HG02759 (cell line): Measurements from ENCODE around the gene PSMG4.

Source experiments
- ATAC-seq: cut with Tn5 transposase; IDR thresholded peaks from one replicate; pipeline ENCODE4 v1.9.1; 2021; ENCODE audit warnings: mild to moderate bottlenecking, moderate library complexity; ENCODE audit not compliant: unreplicated experiment

Gene PSMG4

DNA sequence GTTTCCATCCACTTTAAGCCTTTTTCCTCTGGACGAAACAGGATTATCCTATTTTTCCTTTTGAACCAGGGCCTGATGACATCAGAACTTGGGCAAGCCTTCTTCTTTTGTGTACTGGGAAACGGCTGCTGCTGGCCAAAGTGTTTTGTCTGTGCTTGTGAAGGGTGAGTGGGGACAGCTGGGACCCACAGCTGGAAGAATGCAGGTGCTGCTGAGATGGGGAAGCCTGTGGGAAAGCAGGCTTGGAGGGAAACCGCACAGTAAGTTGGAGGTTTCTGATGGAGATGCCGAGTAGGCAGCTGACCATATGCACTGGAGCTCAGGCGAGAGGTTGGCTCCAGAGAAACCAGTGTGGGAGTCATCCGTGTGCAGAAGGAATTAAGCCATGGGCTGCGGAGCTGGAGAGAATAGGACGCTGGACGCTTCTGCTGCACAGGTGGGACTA is 8.5 kb upstream of the PSMG4 start:
- no peak for ATAC-seq

DNA sequence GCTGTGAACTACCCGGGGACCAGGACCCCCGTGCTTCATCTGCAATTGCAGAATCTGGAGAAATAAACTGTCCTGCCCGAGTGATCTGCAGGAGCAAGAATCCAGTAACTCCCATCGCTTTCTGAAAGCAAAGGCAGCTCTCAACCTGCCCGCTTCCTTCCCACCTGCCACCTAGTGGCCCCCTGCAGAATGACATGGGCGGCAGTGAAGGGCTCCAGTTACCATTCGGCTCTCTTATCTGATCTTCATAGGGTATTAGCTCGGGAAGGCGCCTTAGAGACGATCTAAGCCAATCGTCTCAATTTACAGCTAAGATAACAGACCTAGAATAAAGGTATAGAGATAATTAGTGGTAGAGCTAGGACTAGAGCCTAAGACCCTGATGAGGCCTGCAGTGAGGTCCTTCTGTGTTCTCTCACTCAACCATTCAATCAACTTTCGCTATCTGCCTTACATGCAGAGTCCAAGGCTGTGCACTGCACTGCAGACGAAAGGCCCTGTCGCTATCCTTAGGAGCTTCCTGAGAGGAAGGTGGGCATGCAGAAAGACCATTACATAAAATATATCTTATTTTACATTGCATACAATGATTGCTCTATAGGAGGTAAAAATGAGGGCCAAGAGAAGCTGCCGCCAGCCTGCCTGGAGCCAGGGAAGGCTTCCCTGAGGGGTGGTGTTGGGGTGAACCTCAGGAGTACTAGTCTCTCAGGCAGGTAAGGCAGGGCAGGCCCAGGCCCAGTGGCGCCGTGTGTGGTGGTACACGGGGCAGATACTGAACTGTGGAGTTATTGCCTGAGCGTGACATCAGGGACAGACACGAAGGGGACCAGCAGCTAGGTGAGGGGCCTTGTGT is 7.1 kb upstream of the PSMG4 start:
- peak; percentile 73 for ATAC-seq

DNA sequence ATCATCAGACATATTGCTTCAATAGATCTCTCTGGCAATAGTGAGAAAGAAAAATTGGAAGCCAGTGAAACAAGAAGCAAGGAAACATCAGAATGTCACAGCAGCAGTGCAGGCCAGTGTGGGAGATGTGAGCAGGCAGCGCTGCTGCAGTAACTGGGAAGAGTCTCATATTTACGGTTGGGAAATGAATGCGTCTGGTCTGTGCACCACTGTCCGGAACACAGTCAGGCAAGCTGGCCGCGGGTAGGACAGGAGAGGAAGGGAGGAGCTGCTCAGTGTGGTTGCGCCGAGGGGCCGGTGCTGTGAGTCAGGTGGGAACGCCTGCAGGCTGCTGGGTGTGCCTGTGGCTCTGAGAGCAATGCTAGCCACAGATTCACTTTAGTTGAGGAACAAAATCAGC is 6.4 kb upstream of the PSMG4 start:
- no peak for ATAC-seq

DNA sequence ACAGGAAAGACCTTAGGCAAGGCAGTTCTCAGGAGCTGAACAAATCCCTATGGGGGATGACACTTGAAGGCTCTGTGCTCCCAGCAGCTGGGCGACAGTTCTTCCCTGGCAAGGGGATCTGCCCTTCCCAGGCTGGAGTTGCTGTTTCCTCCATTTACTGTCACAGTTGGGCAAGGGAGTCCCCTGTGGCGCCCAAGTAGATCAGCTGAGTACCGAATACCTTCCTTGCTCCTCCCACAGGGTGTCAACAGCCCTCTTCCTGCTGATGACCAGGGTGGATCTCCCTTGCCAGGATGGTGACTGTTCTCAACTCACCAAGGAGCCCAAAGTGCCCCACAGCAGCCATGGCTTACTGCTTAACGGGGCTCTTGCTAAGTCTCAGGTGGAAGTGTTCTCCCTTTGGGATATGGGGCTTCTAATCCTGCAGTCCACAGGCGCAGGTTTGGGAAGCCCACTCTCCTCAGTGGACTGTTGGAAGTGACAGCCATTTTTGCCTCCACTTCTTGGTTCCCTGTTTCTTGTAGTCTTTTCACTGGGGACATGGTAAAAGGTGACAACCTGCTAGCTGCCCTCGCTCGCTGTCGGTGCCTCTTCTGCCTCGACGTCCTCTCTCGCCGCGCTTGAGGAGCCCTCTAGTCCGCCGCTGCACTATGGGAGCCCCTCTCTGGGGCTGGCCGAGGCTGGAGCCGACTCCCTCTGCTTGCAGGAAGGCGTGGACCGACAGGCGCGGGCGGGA is 5.7 kb upstream of the PSMG4 start:
- no peak for ATAC-seq

DNA sequence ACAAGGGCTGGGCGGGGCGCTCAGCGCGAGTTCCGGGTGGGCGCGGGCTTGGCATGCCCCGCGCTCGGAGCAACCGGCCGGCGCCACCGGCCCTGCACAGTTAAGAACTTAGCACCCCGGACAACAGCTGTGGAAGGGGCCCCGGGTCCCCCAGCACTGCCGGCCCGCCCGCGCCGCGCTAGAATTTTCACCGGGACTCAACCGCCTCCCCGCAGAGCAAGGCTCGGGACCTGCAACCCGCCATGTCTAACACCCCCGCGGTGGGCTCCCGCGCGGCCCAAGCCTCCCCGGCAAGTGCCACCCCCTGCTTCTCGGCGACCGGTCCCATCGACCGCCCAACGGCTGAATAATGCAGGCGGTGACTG is 5.2 kb upstream of the PSMG4 start:
- ATAC-seq = no peak

DNA sequence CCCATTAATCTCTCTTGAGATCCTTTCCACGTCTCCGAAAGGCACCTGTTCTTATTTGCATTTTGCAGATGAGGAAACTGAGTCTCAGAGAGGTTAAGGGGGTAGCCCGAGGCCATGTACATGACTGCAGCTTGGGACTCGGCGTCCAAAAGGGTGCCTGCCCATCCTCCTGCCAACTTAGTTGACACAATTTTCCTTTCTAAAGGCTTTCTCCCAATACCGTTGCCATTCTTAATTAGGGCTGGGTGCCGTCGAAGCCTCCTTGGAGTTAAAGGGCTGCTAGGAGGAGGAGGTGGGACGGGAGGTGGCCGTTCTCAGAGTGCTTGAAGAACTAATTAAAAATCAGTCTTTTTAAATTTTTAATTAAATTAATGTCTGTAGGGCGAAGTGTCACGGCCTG is 546 bp upstream of the PSMG4 start:
- no peak for ATAC-seq

DNA sequence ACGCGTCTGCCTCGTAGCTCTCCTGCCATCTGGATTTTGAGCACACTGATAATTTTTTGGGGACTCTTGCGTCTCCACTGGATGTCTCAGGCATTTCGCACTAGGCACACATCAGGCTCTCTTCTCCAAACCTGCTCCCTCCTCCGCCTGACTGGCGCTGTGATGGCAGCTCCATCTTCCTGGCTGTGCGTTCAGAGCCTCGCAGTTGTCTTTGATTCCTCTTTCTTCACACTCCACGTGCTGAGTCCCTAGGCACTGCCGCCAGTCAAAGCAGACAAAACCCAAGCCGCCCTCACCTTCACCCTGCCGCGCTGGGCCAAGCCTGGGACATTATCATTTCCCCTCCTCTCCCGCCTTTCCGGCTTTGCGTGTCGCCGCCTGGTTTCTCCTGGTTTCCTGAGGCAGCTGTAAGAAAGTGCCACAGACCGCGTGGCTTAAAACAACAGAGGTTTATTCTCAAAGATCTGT is 778 bp downstream of the PSMG4 start:
- ATAC-seq = peak; percentile 31

DNA sequence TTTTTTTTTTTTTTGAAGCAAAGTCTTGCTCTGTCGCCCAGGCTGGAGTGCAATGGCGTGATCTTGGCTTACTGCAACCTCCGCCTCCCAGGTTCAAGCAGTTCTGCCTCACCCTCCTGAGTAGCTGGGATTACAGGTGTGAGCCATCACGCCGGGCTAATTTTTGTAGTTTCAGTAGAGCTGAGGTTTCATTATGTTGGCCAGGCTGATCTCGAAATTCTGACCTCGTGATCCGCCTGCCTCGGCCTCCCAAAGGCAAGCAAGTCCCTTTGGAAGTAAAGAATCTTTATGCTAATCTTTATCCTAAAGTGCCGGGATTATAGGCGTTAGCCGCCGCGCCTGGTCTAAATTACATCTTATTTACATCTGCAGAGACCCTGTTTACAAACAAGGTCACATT is 1.5 kb downstream of the PSMG4 start:
- ATAC-seq = no peak

DNA sequence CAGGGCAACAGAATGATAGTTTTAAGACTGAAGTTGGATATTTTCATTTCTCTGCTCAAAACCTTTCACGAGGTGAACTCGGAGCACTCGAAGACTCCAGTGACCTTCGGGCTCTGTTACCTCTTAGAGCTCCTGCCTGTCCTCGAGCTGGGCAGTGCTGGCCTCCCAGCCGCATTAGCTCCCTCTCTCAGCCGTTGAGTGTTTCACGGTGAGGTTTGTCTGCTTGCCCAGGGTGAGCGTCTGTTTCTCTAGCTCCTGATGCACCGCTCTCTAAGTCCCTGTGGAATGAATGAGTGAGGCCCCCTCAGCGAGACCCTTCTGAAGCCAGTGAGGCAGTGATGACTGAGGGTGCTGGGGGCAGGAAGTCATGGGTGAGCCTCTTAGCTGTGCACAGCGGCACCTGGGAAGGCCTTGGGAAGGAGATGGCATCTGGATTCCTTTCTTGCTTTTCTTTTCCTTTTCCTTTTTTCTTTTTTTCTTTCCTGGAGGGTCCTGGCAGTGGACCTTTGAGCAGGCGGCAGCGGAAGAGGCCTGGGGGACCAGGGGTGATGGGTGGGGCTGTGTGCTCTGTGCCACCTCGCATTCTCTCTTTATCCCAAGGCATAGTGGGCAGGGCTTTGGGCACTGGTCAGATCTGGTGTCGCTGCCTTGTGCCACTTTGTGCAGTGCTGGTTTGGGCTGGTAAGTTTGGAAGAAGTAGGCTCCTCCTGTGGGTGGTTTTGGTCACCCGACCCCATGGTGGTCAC is 2.2 kb downstream of the PSMG4 start:
- no peak for ATAC-seq

DNA sequence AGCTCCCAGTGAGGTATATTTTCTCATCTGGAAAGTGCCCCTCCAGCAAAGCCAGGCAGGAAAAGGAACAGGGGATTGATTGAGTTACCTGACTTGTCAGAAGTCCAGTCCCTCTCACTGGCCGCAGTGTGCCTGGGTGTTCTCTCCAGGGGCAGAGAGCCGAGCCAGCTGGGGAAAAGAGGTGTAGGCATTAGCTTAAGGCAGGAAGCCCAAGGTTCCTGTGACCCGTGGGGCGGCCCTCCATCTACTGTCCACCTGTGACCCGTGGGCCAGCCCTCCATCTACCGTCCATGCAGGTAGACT is 2.7 kb downstream of the PSMG4 start:
- ATAC-seq = no peak

GRCh38 chr6:3261921-3262320 is 3.2 kb downstream of the PSMG4 start:
- ATAC-seq = no peak

DNA sequence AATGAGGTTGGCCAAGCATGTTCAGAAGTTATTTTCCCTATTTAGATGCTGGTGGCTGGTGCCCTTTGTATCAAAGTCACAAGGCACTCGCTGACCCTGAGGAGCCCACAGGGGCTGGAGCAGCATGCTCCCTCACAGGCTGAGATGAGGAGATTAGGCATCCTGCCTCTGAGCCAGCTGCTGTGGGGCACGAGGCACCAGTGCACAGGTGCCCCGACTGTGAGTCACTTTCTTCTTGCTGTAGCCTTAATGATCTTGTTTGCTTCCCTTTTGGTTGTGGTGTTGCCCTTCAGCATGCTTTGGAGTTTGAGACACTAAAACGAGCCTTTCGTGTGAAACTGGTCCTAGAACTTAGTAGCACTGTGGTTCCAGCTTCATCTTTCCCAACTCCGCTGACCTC is 4.3 kb downstream of the PSMG4 start:
- no peak for ATAC-seq

- no peak for ATAC-seq
Measured at GRCh38 chr6:3264356-3264755, 5.6 kb downstream of the PSMG4 start.

- no peak for ATAC-seq
Measured at GRCh38 chr6:3265671-3266070, 6.9 kb downstream of the PSMG4 start.

DNA sequence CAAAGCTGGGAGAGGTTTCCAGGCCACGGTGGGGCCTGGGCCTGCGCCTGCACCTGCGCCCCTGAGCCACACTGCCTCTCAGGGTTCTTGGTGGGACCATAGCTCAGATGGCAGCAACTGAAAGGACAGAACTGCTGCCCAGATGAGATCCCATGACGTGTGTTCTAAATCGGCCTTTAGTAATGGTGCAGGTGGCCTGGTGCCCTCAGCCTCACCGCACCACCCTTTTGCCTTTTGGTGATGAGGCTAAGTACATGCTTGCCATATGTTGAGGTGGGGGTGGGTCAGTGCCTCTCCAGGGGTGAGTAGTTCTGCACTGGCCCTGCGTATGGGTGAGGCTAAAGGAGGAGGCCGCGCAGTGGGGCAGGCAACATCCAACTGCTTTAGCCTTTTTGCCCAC is 7.4 kb downstream of the PSMG4 start:
- no peak for ATAC-seq

GRCh38 chr6:3267162-3267561 is 8.4 kb downstream of the PSMG4 start:
- ATAC-seq = no peak

- ATAC-seq = no peak
Measured at GRCh38 chr6:3268680-3269079, 9.9 kb downstream of the PSMG4 start.

GRCh38 chr6:3269281-3269975 is 10.7 kb downstream of the PSMG4 start:
- no peak for ATAC-seq

GRCh38 chr6:3270258-3270657 is 11.5 kb downstream of the PSMG4 start:
- no peak for ATAC-seq

GRCh38 chr6:3271756-3272155 is 13.0 kb downstream of the PSMG4 start:
- no peak for ATAC-seq

DNA sequence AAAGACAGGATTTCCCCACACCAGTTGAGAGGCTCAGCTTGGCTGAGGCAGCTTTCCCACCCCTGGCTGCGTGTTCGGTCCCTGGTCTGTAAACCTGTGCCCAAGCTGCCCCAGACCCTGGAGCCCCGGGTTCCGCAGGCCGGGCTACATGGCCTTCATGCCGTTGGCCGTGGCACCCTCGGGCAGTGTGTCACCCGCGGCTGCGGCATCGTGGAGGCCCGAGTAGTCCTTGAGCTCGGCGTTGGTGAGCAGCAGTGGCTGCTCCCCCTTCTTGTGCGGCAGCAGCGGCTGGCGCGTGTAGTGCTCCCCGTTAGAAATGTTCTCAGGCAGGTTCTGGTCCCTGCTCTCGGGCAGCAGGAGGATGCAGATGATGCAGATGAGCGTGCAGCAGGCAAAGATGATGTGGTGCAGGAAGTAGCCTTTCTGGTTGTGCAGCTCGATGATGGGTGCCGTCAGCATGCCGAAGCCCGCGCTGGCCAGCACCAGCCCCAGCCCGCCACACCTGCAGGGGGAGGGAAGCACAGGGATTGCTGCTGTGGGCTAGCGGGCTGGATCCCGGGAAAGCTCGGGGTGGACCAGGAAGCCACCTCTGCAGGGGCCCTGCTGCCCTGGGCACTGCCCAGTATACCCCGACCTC is 14.3 kb downstream of the PSMG4 start:
- ATAC-seq = no peak
